H9 (cell line): ENCODE data around the gene CCDC141. TPM values are rescaled to one million over a fixed set of nuclear protein-coding genes. Genes with fewer than 3 reads are reported as not detected.

Experiments
- DNase-seq: peaks from one replicate; pipeline ENCODE4 v3.0.0-alpha.2; 2017
- H2AFZ ChIP-seq: one replicate; pipeline ENCODE4 v1.6.1; 2013; ENCODE audit warnings: mild to moderate bottlenecking, low read length, control low read depth, moderate library complexity
- H2AK5ac ChIP-seq: 2 replicates; pipeline ENCODE4 v1.6.1; 2013; ENCODE audit warnings: low read length, control low read depth, mixed read lengths; ENCODE audit not compliant: insufficient read length
- H2BK120ac ChIP-seq: one replicate; pipeline ENCODE4 v1.6.1; 2013; ENCODE audit warnings: low read depth, mild to moderate bottlenecking, low read length, control low read depth, inconsistent platforms; ENCODE audit not compliant: poor library complexity, severe bottlenecking
- H2BK12ac ChIP-seq: 2 replicates; pipeline ENCODE4 v1.6.1; 2013; ENCODE audit warnings: low read length, control low read depth, mixed read lengths, low read depth; ENCODE audit not compliant: insufficient read length
- H2BK15ac ChIP-seq: 2 replicates; pipeline ENCODE4 v1.6.1; 2013; ENCODE audit warnings: low read depth, low read length, control low read depth
- H2BK20ac ChIP-seq: one replicate; pipeline ENCODE4 v1.6.1; 2013; ENCODE audit warnings: low read depth, mild to moderate bottlenecking, low read length, control low read depth, inconsistent platforms; ENCODE audit not compliant: poor library complexity, severe bottlenecking
- H2BK5ac ChIP-seq: 2 replicates; pipeline ENCODE4 v1.6.1; 2013; ENCODE audit warnings: low read length, control low read depth, mixed read lengths; ENCODE audit not compliant: insufficient read length
- H3K14ac ChIP-seq: 2 replicates; pipeline ENCODE4 v1.6.1; 2013; ENCODE audit warnings: low read length, control low read depth; ENCODE audit not compliant: insufficient read depth
- H3K18ac ChIP-seq: 2 replicates; pipeline ENCODE4 v1.6.1; 2013; ENCODE audit warnings: low read depth, mild to moderate bottlenecking, mixed read lengths, low read length, control low read depth; ENCODE audit not compliant: insufficient read length
- H3K23ac ChIP-seq: 2 replicates; pipeline ENCODE4 v1.6.1; 2013; ENCODE audit warnings: low read length, control low read depth, mixed read lengths, low read depth; ENCODE audit not compliant: insufficient read length
- H3K23me2 ChIP-seq: 2 replicates; pipeline ENCODE4 v1.6.1; 2013; ENCODE audit warnings: low read depth, mild to moderate bottlenecking, mixed read lengths, low read length, control low read depth; ENCODE audit not compliant: insufficient read length, poor library complexity, severe bottlenecking
- H3K27ac ChIP-seq: 2 replicates; pipeline ENCODE4 v1.5.1; 2013; ENCODE audit warnings: low read length, control low read depth, mixed read lengths, low read depth; ENCODE audit not compliant: insufficient read length
- H3K27me3 ChIP-seq: 2 replicates; pipeline ENCODE4 v1.6.1; 2013; ENCODE audit warnings: low read length, control low read depth, inconsistent platforms; ENCODE audit not compliant: insufficient read depth
- H3K4ac ChIP-seq: 2 replicates; pipeline ENCODE4 v1.6.1; 2013; ENCODE audit warnings: low read depth, mild to moderate bottlenecking, control low read depth, inconsistent platforms, low read length, moderate library complexity
- H3K4me1 ChIP-seq: 2 replicates; pipeline ENCODE4 v1.6.1; 2013; ENCODE audit warnings: low read length, control low read depth, inconsistent platforms; ENCODE audit not compliant: insufficient read depth
- H3K4me2 ChIP-seq: 2 replicates; pipeline ENCODE4 v1.6.1; 2013; ENCODE audit warnings: low read length, control low read depth, mixed read lengths; ENCODE audit not compliant: insufficient read length, insufficient read depth
- H3K56ac ChIP-seq: 2 replicates; pipeline ENCODE4 v1.6.1; 2013; ENCODE audit warnings: low read depth, mild to moderate bottlenecking, mixed read lengths, low read length, control low read depth; ENCODE audit not compliant: insufficient read length
- H3K79me1 ChIP-seq: 2 replicates; pipeline ENCODE4 v1.6.1; 2013; ENCODE audit warnings: low read depth, mild to moderate bottlenecking, moderate library complexity, low read length, control low read depth, inconsistent platforms; ENCODE audit not compliant: insufficient read depth, poor library complexity, severe bottlenecking
- H3K79me2 ChIP-seq: 2 replicates; pipeline ENCODE4 v1.6.1; 2013; ENCODE audit warnings: low read length, control low read depth, inconsistent platforms; ENCODE audit not compliant: insufficient read depth
- H3K9ac ChIP-seq: 2 replicates; pipeline ENCODE4 v1.6.1; 2013; ENCODE audit warnings: low read length, control low read depth, mixed read lengths; ENCODE audit not compliant: insufficient read length; ENCODE audit errors: extremely low read depth
- H3K9me3 ChIP-seq: one replicate; pipeline ENCODE4 v1.6.1; 2013; ENCODE audit warnings: low read depth, low read length, inconsistent platforms; ENCODE audit not compliant: control insufficient read depth
- H3T11ph ChIP-seq: one replicate; pipeline ENCODE4 v1.6.1; 2013; ENCODE audit warnings: mild to moderate bottlenecking, low read length, control low read depth, inconsistent platforms
- H4K20me1 ChIP-seq: one replicate; pipeline ENCODE4 v1.6.1; 2013; ENCODE audit not compliant: control insufficient read depth, insufficient read length, insufficient read depth
- H4K5ac ChIP-seq: 2 replicates; pipeline ENCODE4 v1.6.1; 2013; ENCODE audit warnings: low read depth, mild to moderate bottlenecking, mixed read lengths, low read length, control low read depth; ENCODE audit not compliant: insufficient read length
- H4K8ac ChIP-seq: replicated peaks from 2 replicates; pipeline ENCODE4 v1.6.1; 2013; ENCODE audit warnings: low read length, control low read depth, mixed read lengths, low read depth; ENCODE audit not compliant: insufficient read length
- H4K91ac ChIP-seq: 2 replicates; pipeline ENCODE4 v1.6.1; 2013; ENCODE audit warnings: low read depth, mild to moderate bottlenecking, moderate library complexity, mixed read lengths, low read length, control low read depth; ENCODE audit not compliant: insufficient read length
- H3K27ac Mint-ChIP-seq, 3 experiments: 2 replicates in 2 of 3; 3 replicates in 1 of 3; pipeline ENCODE4 v1.8.0; 2020 to 2021; ENCODE audit warnings: mixed read lengths in 3 of 3, mild to moderate bottlenecking in 1 of 3, moderate library complexity in 1 of 3
- H3K27me3 Mint-ChIP-seq: 2 replicates; pipeline ENCODE4 v1.8.0; 2021; ENCODE audit warnings: low read depth, mild to moderate bottlenecking, moderate library complexity, mixed read lengths
- H3K36me3 Mint-ChIP-seq, 3 experiments: 2 replicates in 2 of 3; 3 replicates in 1 of 3; pipeline ENCODE4 v1.8.0; 2020 to 2021; ENCODE audit warnings: low read depth in 3 of 3, mixed read lengths in 3 of 3; ENCODE audit not compliant: insufficient read depth in 1 of 3
- H3K4me1 Mint-ChIP-seq, 2 experiments: 2 replicates each; pipeline ENCODE4 v1.8.0; 2020; ENCODE audit warnings: mixed read lengths in 2 of 2
- H3K4me3 Mint-ChIP-seq, 2 experiments: 2 replicates in 1 of 2; 3 replicates in 1 of 2; pipeline ENCODE4 v1.8.0; 2020 to 2021; ENCODE audit warnings: mild to moderate bottlenecking in 2 of 2, mixed read lengths in 2 of 2, moderate library complexity in 1 of 2
- H3K9me3 Mint-ChIP-seq, 2 experiments: 2 replicates in 1 of 2; 3 replicates in 1 of 2; pipeline ENCODE4 v1.8.0; 2020; ENCODE audit warnings: mild to moderate bottlenecking in 2 of 2, mixed read lengths in 2 of 2, moderate library complexity in 1 of 2
- WGBS: extraction: QIAGEN DNeasy Blood & Tissue Kit; methylation state at CpG from one replicate; pipeline ENCODE4 v1.1.7; 2013; ENCODE audit warnings: missing lambda C conversion rate, low lambda C conversion rate, mixed read lengths; ENCODE audit not compliant: insufficient read length; ENCODE audit errors: extremely low coverage; 5-methylcytosine and 5-hydroxymethylcytosine counted together
- total RNA-seq: library from RNA; stranded (reverse); gene quantifications from 2 replicates; pipeline ENCODE4 v1.2.1, GENCODE V29; 2021
- TF ChIP-seq, protein P1 (sequence below): fragments of 200-600 bp; sonication (generic); conservative IDR thresholded peaks from 3 replicates; pipeline ENCODE4 v1.8.0; 2021; ENCODE audit warnings: antibody characterized with exemption, mild to moderate bottlenecking

Gene CCDC141
- total RNA-seq, 1 experiment from 2014 or later = 1.0 TPM

DNA sequence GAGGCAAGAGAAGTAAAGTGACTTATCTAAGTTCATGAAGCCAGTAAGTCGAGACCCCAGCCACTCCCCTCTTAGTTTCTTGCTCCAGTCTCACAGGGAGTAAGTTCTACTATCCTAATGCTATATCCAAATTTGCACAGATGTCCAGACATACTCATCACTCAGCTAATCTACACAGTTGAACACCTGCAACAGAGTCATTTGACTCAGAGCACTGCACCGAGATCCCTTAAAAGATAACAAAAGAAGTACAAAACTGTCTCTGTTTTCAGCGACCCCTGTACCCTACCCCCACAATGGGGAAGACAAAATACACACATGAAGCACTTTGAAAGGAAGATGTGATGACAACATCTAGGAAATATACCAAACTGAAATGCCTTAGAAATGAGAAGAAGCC, 22.6 kb upstream of the CCDC141 start:
- Histone ChIP-seq H3K79me1 (no peaks in the 10 kb centered on the region), H3K18ac (no peak overlapping the region), H3T11ph (no peak overlapping the region), H2BK120ac (no peak overlapping the region), H3K79me2 (no peaks in the 10 kb centered on the region), H3K4ac (no peak overlapping the region), H2AFZ (no peak overlapping the region), H3K14ac (no peak overlapping the region), H3K23me2 (no peaks in the 10 kb centered on the region), H2AK5ac (no peak overlapping the region), H2BK15ac (no peak overlapping the region), H3K9me3 (no peaks in the 10 kb centered on the region), H3K27me3 (no peaks in the 10 kb centered on the region), H3K4me1 (no peaks in the 10 kb centered on the region), H4K91ac (no peak overlapping the region), H2BK20ac (no peak overlapping the region), H3K27ac (no peak overlapping the region), H3K4me2 (no peak overlapping the region), H3K9ac (no peak overlapping the region), H2BK5ac (no peak overlapping the region), H4K8ac (no peak overlapping the region), H4K20me1 (no peaks in the 10 kb centered on the region), H4K5ac (no peak overlapping the region), H3K23ac (no peak overlapping the region), H2BK12ac (no peak overlapping the region), H3K56ac (no peak overlapping the region)
- WGBS = no CpG with 5 or more reads among the region's 3 CpGs
- Mint-ChIP-seq H3K4me1 (no peaks in the 10 kb centered on the region), H3K9me3 (peaks cover 10 to 11% of the 10 kb centered on the region in 2 experiments), H3K4me3 (no peak overlapping the region), H3K27me3 (no peaks in the 10 kb centered on the region; the same call in 1 of the 2 replicates), H3K36me3 (peaks cover 4 to 9% (median 7%) of the 10 kb centered on the region in 3 experiments; a peak in 6 of 7 replicates), H3K27ac (no peak overlapping the region)
- TF ChIP-seq, protein P1, sequence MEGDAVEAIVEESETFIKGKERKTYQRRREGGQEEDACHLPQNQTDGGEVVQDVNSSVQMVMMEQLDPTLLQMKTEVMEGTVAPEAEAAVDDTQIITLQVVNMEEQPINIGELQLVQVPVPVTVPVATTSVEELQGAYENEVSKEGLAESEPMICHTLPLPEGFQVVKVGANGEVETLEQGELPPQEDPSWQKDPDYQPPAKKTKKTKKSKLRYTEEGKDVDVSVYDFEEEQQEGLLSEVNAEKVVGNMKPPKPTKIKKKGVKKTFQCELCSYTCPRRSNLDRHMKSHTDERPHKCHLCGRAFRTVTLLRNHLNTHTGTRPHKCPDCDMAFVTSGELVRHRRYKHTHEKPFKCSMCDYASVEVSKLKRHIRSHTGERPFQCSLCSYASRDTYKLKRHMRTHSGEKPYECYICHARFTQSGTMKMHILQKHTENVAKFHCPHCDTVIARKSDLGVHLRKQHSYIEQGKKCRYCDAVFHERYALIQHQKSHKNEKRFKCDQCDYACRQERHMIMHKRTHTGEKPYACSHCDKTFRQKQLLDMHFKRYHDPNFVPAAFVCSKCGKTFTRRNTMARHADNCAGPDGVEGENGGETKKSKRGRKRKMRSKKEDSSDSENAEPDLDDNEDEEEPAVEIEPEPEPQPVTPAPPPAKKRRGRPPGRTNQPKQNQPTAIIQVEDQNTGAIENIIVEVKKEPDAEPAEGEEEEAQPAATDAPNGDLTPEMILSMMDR = no peak
- no peak for DNase-seq
